HG03135 (cell line): ENCODE data around the gene ZNF559.
A peak's percentile ranks its signal among the peaks of the same experiment; 100 is the strongest.
"Not testable (repeated sequence)": the region's sequence is repeated elsewhere in the genome, so short reads cannot be mapped to it uniquely, and the experiment has no call there.

Source experiments
- ATAC-seq: cut with Tn5 transposase; IDR thresholded peaks from one replicate; pipeline ENCODE4 v1.9.1; 2021; ENCODE audit warnings: mild to moderate bottlenecking, moderate library complexity; ENCODE audit not compliant: unreplicated experiment

Gene ZNF559

DNA sequence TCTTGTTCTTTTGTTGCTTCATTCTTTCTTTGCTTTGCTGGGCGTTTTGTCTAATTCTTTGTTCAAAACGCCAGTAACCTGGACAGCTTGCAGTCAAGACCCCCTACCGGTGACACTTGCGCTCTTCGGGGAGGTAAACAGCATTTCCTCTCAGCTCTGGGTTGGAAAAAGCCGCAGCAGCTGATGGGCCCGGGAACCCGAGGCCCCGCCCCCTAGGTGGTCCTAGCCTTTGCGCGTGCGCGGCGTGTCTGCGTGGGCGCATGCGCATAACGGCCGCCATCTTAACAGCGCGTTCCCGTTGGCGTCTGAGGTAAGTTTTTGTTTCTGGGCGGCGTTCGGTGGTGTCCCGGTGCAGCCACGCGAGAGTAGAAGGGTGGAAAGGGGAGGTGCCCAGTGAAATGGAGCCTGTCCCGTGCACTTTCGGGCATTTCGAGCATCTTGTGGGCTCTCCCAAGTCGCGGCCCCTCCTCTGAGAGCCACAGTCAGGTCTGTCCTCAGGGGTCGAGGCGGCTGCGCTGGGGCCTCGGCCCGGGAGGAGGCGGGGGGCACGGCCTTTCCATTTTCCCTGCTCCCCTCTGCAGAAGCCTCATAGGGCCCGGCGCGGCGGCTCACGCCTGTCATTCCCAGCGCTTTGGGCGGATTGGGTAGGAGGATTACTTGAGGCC lies at the start of gene ZNF559:
TSS of gene ZNF559 (plus strand) at position 261 of the 665 bp plus-strand sequence. CDS start 14,371 bp downstream, outside the sequence.
- peak; percentile 96 for ATAC-seq

DNA sequence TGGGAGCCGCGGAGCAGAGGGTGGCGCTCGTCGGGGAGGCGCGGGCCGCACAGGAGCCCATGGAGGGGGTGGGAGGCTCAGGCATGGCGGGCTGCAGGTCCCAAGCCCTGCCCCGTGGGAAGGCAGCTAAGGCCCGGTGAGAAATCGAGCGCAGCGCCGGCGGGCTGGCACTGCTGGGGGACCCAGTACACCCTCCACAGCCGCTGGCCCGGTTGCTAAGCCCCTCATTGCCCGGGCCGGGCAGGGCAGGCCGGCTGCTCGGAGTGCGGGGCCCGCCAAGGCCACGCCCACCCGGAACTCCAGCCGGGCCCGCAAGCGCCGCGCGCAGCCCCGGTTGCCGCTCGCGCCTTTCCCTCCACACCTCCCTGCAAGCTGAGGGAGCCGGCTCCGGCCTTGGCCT lies 40.5 kb upstream of the ZNF559 start:
- ATAC-seq = not testable (repeated sequence)

DNA sequence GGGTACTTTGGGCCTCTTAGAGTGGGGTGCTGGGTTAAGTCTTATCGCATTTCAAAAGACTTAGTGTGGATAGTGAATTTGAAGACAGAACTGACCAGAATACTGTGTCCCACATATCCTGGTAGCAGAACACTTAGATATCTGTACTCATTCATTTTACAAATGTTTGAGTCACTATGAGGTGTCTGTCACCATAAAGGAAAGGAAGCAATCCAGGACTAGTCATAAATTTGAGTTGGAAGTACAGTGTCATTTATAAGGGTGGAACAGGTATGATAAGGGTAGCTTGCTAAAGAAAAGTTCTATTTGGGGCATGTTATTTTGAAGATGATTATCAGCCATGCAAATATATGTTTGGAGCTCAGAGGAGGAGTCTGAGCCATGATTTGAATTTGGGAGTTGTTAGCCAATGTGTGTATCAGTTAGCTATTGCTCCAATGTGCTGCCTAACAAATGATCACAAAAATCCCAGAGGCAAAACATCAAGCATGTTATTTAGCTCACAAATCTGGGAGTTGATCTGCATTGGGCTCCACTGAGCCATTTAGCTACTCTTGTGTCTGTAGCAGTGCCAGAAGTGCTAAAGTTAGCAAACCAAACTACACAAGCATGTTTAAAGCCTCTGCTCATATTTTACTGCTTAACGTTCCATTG lies 34.6 kb upstream of the ZNF559 start:
- ATAC-seq = no peak

GRCh38 chr19:9295411-9295849 lies 28.5 kb upstream of the ZNF559 start:
- no peak for ATAC-seq

GRCh38 chr19:9296336-9296735 lies 27.6 kb upstream of the ZNF559 start:
- ATAC-seq = no peak

DNA sequence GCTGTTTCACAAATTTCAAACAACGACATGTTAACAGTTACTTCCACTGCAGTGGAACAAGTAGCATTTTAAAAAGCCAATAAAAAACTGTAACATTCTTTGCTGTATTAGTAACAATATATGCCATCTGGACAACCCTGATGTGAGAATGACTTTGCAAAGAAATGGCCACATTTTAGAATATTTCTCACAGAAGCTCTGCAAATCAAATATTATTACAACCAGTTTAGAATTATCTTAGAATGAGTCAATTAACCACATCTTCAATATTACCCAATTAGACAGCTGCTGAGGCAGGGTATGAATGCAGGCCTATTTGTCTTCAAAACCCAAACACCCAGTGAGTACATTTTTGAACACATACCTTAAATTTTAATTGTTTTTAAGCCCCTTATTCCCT lies 17.5 kb upstream of the ZNF559 start:
- ATAC-seq = no peak

GRCh38 chr19:9308091-9308770 lies 15.7 kb upstream of the ZNF559 start:
- no peak for ATAC-seq

DNA sequence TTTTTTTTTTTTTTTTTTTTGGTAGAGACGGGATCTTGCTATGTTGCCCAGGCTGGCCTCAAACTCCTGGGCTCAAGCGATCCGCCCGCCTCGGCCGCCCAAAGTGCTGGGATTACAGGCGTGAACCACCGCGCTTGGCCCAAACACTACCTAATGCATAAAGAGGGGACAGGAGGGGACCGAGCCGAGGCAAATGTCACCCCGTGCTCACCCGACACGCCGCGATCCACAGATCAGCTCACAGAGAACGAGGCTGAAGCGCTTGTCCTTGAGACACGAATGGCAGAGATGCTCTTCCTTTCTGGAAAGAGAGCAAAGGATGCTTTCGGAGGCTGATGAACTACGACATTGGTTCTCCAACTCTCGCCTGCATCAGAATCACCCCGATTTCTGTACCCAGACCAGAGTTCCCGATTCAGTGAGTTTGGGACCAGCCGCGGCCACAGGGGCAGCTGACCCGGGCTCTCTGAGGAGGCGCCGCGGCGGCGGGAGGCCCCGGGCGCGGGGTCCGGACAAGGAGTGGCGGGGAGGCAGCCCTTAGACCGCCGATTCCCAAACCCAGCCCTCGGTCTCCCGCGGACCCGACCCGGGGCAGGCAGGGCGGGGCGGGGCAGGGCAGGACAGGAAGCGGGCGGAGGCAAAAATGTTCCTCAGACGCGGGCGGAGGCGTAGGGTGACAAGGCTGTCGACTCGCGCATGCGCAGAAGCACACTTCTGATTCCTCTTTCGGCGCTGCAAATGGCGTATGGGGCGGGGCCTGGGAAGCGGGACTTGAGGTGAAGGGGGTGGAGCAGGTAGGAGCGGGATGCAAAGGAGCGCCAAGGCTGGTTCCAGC lies 14.6 kb upstream of the ZNF559 start, which contains the start of gene ZNF699:
TSS of gene ZNF699 (minus strand) at position 700 of the 835 bp plus-strand sequence. CDS start 4,719 bp downstream, outside the sequence.
- ATAC-seq = peak; percentile 94

DNA sequence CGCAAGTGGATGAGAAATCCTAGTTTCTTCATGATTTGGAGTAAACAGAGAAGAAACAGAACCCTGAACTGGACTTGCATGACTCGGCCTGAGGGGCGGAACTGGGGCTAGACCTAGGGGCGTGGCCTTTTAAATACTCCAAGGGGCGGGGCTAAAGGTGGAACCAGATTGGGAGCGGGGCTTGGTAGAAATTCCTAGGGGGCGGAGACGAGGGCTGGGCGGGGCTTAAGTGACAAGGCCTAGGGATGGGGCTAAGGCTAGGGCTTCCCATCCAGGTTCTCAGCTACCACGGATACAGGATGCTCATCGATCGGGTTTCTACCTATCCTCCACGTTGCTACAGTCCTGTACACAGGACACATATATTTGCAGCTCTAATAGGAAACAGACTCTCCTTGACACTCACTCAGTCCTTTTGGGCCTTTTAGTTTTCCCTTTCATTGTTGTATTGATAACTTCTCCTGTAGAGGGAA lies 14.0 kb upstream of the ZNF559 start:
- ATAC-seq = peak; percentile 58

GRCh38 chr19:9313756-9314155 lies 10.2 kb upstream of the ZNF559 start:
- ATAC-seq = no peak

DNA sequence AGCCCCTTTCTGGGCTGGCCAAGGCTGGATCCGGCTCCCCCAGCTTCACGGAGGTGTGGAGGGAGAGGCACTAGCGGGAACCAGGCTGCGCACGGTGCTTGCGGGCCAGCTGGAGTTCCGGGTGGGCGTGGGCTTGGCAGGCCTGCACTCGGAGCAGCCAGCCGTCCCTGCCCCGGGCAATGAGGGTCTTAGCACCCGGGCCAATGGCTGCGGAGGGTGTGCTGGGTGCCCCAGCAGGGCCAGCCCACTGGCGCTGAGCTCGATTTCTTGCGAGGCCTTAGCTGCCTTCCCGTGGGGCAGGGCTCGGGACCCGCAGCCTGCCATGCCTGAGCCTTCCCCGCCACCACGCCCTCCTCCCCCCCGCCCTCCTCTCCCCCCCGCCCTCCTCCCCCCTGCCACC lies 2.6 kb upstream of the ZNF559 start:
- ATAC-seq = no peak

DNA sequence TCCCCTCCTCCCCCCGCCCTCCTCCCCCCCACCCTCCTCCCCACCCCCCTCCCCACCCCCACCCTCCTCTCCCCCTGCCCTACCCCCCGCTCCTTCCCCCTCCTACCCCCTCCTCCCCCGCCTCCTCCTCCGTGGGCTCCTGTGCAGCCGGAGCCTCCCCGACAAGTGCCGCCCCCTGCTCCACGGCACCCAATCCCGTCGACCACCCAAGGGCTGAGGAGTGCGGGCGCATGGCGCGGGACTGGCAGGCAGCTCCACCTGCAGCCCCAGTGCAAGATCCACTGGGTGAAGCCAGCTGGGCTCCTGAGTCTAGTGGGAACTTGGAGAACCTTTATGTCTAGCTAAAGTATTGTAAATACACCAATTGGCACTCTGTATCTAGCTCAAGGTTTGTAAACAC lies 2.2 kb upstream of the ZNF559 start:
- ATAC-seq = not testable (repeated sequence)

DNA sequence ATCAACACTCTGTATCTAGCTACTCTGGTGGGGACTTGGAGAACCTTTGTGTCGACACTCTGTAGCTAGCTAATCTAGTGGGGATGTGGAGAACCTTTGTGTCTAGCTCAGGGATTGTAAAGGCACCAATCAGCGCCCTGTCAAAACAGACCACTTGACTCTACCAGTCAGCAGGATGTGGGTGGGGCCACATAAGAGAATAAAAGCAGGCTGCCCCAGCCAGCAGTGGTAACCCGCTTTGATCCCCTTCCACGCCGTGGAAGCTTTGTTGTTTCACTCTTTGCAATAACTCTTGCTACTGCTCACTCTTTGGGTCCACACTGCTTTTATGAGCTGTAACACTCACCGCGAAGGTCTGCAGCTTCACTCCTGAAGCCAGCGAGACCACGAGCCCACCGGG lies 1.8 kb upstream of the ZNF559 start:
- ATAC-seq = not testable (repeated sequence)

DNA sequence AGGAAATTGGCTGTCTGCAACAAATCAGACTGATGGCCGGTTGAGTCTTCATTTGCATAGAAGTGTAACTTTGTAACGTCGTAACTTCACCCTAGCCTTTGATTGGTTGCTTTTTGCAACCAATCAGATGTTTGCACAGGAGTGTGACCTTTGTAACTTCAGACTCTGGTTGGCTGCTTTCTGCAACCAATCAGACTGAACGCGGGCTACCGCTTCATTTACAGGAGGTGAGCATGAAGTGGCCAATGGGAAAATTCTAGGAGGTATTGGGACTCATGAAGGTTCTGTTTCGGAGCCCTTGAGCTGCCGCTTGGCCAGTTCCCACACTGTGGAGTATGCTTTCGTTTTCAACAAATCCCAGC lies 441 bp upstream of the ZNF559 start:
- peak; percentile 16 for ATAC-seq

- no peak for ATAC-seq
Measured at GRCh38 chr19:9324584-9324962, 594 bp downstream of the ZNF559 start.

GRCh38 chr19:9329999-9330398 lies 6.0 kb downstream of the ZNF559 start:
- ATAC-seq = no peak

DNA sequence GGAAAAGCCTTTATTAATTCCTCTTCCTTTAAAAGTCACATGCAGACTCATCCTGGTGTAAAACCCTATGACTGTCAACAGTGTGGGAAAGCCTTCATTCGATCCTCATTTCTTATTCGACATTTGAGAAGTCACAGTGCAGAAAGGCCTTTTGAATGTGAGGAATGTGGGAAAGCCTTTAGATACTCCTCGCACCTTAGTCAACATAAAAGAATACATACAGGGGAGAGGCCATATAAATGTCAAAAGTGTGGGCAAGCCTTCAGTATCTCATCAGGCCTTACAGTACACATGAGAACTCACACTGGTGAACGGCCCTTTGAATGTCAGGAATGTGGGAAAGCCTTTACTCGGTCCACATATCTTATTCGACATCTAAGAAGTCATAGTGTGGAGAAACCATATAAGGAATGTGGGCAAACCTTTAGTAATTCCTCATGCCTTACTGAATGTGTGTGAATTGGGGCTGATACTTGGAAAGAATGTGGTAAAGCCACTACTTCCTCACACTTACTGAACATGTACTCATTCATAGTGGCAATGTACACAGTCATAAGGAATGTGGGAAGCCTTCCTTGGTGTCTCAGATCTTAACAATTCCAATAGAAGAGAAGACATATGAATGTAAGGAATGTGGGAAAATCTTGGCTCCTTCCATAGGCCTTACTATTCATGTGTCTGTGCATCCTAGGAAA lies 18.8 kb downstream of the ZNF559 start:
- ATAC-seq = no peak

GRCh38 chr19:9345005-9345404 lies 21.0 kb downstream of the ZNF559 start:
- no peak for ATAC-seq

- ATAC-seq = no peak
Measured at GRCh38 chr19:9348253-9348652, 24.3 kb downstream of the ZNF559 start.

- ATAC-seq = no peak
Measured at GRCh38 chr19:9348671-9349070, 24.7 kb downstream of the ZNF559 start.
